Measurements from ENCODE around the gene CACTIN.

The CACTIN gene

GRCh38 chr19:3660493-3661219, 34.1 kb upstream of the CACTIN start:
- Histone ChIP-seq H3K27me3 (ENCODE audit: control insufficient read depth in 1 of 2, insufficient read depth in 2 of 2, low read length in 2 of 2) (no peaks in the 10 kb centered on the region), H3K4me3 (ENCODE audit: low read length in 2 of 2) (no peak overlapping the region), H3K9me3 (ENCODE audit: control insufficient read depth in 2 of 2, low read length in 2 of 2) (no peaks in the 10 kb centered on the region), H3K27ac (ENCODE audit: low read length) (no peak overlapping the region), H3K9ac (ENCODE audit: low read length in 2 of 2) (no peak overlapping the region), H3K36me3 (ENCODE audit: control insufficient read depth in 2 of 2, insufficient read depth in 2 of 2, low read length in 2 of 2) (peaks cover 46 to 63% of the 10 kb centered on the region in 2 donors), H3K4me1 (ENCODE audit: control insufficient read depth, insufficient read depth, low read length) (peaks cover 2% of the 10 kb centered on the region)

DNA sequence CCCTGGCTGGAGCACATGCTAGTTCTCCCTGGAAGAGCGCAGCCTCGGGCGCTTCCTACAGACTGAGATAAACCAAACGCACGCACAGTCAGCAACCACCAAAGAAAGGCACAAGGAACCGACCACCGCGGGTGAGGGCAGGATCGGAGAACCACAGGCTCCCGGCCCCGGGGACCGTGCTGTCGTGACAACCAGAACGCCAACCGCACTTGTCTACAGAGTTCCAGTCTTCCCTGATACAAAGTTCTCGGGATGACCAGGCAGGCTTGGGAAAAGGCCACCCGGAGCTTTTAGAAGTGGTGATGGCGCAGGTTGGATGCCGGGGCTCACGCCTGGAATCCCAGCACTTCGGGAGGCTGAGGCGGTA, 33.1 kb upstream of the CACTIN start:
- no peak overlapping the region for H3K9ac ChIP-seq (ENCODE audit: low read length in 2 of 2)
- no peak overlapping the region for H3K4me3 ChIP-seq (ENCODE audit: low read length in 2 of 2)
- H3K27me3 ChIP-seq (ENCODE audit: control insufficient read depth in 1 of 2, insufficient read depth in 2 of 2, low read length in 2 of 2): no peaks in the 10 kb centered on the region
- H3K27ac ChIP-seq (ENCODE audit: low read length): no peak overlapping the region
- H3K9me3 ChIP-seq (ENCODE audit: control insufficient read depth in 2 of 2, low read length in 2 of 2): no peaks in the 10 kb centered on the region
- H3K36me3 ChIP-seq (ENCODE audit: control insufficient read depth in 2 of 2, insufficient read depth in 2 of 2, low read length in 2 of 2): peaks cover 46 to 66% of the 10 kb centered on the region in 2 donors
- no peaks in the 10 kb centered on the region for H3K4me1 ChIP-seq (ENCODE audit: control insufficient read depth, insufficient read depth, low read length)

GRCh38 chr19:3658870-3659745, 32.5 kb upstream of the CACTIN start:
- no peaks in the 10 kb centered on the region for H3K4me1 ChIP-seq (ENCODE audit: control insufficient read depth, insufficient read depth, low read length)
- peaks cover 45 to 60% of the 10 kb centered on the region in 2 donors for H3K36me3 ChIP-seq (ENCODE audit: control insufficient read depth in 2 of 2, insufficient read depth in 2 of 2, low read length in 2 of 2)
- H3K9ac ChIP-seq (ENCODE audit: low read length in 2 of 2): no peak overlapping the region
- H3K27ac ChIP-seq (ENCODE audit: low read length): no peak overlapping the region
- no peaks in the 10 kb centered on the region for H3K9me3 ChIP-seq (ENCODE audit: control insufficient read depth in 2 of 2, low read length in 2 of 2)
- H3K4me3 ChIP-seq (ENCODE audit: low read length in 2 of 2): no peak overlapping the region
- no peaks in the 10 kb centered on the region for H3K27me3 ChIP-seq (ENCODE audit: control insufficient read depth in 1 of 2, insufficient read depth in 2 of 2, low read length in 2 of 2)

DNA sequence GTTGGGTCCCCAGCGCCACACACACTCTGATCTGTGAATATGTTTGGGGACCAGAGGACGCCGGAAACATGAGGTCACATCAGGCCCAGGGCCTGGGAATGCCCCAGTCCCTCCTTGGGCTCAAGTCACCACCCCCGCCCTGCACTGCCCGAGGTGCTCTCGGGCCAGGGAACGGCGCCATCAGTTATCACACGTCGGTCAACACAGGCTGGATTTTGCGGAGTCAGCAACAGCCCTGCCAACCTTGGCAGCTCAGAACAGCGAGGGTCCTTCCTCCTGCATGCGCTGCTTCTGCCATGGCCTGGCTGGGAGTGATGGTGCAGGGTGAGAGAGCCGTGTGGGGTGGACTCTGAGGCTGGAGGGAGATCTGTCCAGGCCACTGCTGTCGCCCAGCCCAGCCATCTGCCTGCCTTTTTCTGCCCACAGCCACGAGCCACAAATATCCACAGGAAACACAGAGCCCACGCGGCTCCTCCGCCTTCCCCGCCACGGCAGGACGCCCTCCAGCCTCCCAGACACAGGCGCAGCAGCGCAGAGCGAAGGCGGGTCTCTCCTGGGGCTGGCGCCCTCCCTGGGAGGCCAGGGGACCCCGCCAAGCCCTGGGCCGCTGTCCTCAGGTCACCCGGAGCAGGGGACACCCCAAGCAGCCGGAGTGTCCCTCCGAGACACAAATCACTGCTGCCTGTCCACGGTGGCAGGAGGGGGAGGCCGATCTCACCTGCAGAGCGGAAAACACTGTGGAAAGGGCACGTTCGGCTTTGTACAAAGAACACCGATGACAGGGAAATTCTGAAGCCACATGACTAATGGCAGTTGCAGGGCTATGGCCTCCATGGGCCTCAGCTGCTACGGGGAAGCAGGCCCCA, 31.6 kb upstream of the CACTIN start:
- H3K27me3 ChIP-seq (ENCODE audit: control insufficient read depth in 1 of 2, insufficient read depth in 2 of 2, low read length in 2 of 2): no peaks in the 10 kb centered on the region
- H3K27ac ChIP-seq (ENCODE audit: low read length): no peak overlapping the region
- H3K9ac ChIP-seq (ENCODE audit: low read length in 2 of 2): no peak overlapping the region
- peaks cover 43 to 58% of the 10 kb centered on the region in 2 donors for H3K36me3 ChIP-seq (ENCODE audit: control insufficient read depth in 2 of 2, insufficient read depth in 2 of 2, low read length in 2 of 2)
- H3K4me1 ChIP-seq (ENCODE audit: control insufficient read depth, insufficient read depth, low read length): no peaks in the 10 kb centered on the region
- H3K9me3 ChIP-seq (ENCODE audit: control insufficient read depth in 2 of 2, low read length in 2 of 2): no peaks in the 10 kb centered on the region
- H3K4me3 ChIP-seq (ENCODE audit: low read length in 2 of 2): no peak overlapping the region

GRCh38 chr19:3657395-3657769, 30.8 kb upstream of the CACTIN start:
- Histone ChIP-seq H3K9me3 (ENCODE audit: control insufficient read depth in 2 of 2, low read length in 2 of 2) (no peaks in the 10 kb centered on the region), H3K27ac (ENCODE audit: low read length) (no peak overlapping the region), H3K36me3 (ENCODE audit: control insufficient read depth in 2 of 2, insufficient read depth in 2 of 2, low read length in 2 of 2) (peaks cover 51 to 62% of the 10 kb centered on the region in 2 donors), H3K27me3 (ENCODE audit: control insufficient read depth in 1 of 2, insufficient read depth in 2 of 2, low read length in 2 of 2) (no peaks in the 10 kb centered on the region), H3K4me1 (ENCODE audit: control insufficient read depth, insufficient read depth, low read length) (no peaks in the 10 kb centered on the region), H3K4me3 (ENCODE audit: low read length in 2 of 2) (no peak overlapping the region), H3K9ac (ENCODE audit: low read length in 2 of 2) (no peak overlapping the region)

DNA sequence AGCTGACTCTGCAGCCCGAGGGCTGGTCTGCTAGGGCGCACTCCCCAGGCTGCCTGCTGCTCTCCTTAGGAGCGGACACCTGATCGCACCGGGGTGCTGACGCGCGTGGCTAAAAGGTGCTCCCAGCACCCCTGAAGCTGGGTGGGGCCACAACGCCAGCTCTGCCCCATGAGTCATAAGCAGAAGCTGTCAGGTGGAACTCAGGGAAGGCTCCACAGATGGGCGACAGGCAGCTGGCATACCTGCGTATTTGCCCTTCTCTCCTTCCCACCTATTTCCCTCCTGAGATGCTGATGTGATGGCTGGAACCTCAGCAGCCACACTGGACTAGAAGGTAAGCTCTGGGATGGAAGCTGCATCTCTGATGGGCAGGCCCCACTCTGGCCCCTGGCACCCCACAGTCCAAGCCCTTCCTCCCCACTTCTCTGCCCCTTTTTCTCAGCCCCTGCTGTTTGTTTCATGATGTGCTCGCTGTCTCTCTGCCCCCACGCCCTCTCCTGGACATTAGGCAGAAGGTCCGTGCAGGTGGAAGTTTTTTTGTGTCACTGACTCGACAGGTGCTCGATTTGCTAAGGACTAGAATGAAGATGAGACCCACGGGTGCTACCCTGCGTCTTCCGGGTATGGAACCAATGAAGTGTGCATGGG, 30.3 kb upstream of the CACTIN start:
- Histone ChIP-seq H3K4me1 (ENCODE audit: control insufficient read depth, insufficient read depth, low read length) (no peaks in the 10 kb centered on the region), H3K9me3 (ENCODE audit: control insufficient read depth in 2 of 2, low read length in 2 of 2) (no peaks in the 10 kb centered on the region), H3K4me3 (ENCODE audit: low read length in 2 of 2) (no peak overlapping the region), H3K27me3 (ENCODE audit: control insufficient read depth in 1 of 2, insufficient read depth in 2 of 2, low read length in 2 of 2) (no peaks in the 10 kb centered on the region), H3K9ac (ENCODE audit: low read length in 2 of 2) (no peak overlapping the region), H3K27ac (ENCODE audit: low read length) (no peak overlapping the region), H3K36me3 (ENCODE audit: control insufficient read depth in 2 of 2, insufficient read depth in 2 of 2, low read length in 2 of 2) (peaks cover 55 to 65% of the 10 kb centered on the region in 2 donors)

DNA sequence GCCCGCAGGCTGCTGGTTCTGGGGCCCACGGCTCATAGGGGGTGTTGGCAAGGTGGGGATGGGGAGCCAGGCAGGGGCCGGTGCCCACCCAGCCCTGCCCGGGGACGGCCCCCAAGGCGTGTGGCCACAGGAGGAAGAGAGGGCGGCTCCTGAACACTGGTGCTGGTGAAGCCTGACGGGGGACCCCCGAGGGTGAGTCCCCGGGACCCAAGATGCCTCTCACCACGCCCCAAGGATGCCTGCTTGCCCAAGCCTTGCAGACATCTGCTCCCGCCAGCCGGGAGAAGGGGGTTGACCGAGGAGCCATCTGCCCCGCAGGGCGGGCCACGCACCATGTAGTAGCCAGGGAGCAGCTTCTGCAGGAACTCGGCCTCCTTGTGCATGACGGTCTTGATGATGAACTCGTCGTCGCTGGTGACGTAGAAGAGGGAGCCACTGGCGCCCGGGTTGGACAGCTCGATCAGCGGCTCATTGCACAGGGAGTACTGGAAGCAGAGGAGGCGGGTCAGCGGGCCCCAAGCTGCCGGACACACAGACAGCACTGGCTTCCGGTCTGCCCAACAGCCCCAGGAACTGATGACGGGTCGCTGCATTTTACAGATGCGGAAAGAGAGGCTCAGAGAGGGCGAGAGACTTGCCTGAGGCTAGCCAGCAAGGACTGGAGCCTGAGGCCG, 29.6 kb upstream of the CACTIN start:
- H3K36me3 ChIP-seq (ENCODE audit: control insufficient read depth in 2 of 2, insufficient read depth in 2 of 2, low read length in 2 of 2): peaks cover 54 to 65% of the 10 kb centered on the region in 2 donors
- H3K9me3 ChIP-seq (ENCODE audit: control insufficient read depth in 2 of 2, low read length in 2 of 2): no peaks in the 10 kb centered on the region
- no peaks in the 10 kb centered on the region for H3K27me3 ChIP-seq (ENCODE audit: control insufficient read depth in 1 of 2, insufficient read depth in 2 of 2, low read length in 2 of 2)
- no peak overlapping the region for H3K9ac ChIP-seq (ENCODE audit: low read length in 2 of 2)
- no peak overlapping the region for H3K27ac ChIP-seq (ENCODE audit: low read length)
- no peak overlapping the region for H3K4me3 ChIP-seq (ENCODE audit: low read length in 2 of 2)
- no peaks in the 10 kb centered on the region for H3K4me1 ChIP-seq (ENCODE audit: control insufficient read depth, insufficient read depth, low read length)

- peaks cover 51 to 64% of the 10 kb centered on the region in 2 donors for H3K36me3 ChIP-seq (ENCODE audit: control insufficient read depth in 2 of 2, insufficient read depth in 2 of 2, low read length in 2 of 2)
- no peaks in the 10 kb centered on the region for H3K4me1 ChIP-seq (ENCODE audit: control insufficient read depth, insufficient read depth, low read length)
Observed at GRCh38 chr19:3655402-3656072, 28.9 kb upstream of the CACTIN start.

DNA sequence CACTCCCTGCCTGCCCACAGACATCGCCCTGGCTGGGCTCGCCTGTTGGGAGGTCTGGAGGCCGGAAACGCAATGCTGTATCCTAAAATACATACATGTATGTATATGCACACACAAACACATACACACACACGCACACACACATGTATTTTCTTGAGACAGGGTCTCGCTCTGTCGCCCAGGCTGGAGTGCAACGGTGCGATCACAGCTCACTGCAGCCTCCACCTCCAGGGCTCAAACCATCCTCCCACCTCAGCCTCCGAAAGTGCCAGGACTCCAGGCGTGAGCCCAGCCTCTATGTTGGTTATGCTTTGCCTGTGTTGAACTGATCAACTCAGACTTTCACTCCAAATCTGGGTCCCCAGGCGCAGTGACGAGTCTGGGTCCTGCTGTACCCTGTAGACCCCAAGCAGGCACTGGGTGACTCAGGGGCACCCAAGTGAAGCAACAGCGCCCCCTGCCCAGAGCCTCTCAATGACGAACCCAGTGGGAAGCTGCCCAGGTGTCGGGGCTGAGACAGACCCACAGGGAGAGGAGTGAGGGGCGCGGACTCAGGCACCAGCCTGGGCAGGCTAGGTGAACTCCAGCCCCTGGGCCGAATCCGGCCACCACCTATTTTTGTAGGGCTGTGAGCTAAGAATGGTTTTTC, 27.4 kb upstream of the CACTIN start:
- H3K27me3 ChIP-seq (ENCODE audit: control insufficient read depth in 1 of 2, insufficient read depth in 2 of 2, low read length in 2 of 2): no peaks in the 10 kb centered on the region
- no peaks in the 10 kb centered on the region for H3K4me1 ChIP-seq (ENCODE audit: control insufficient read depth, insufficient read depth, low read length)
- no peak overlapping the region for H3K4me3 ChIP-seq (ENCODE audit: low read length in 2 of 2)
- no peaks in the 10 kb centered on the region for H3K9me3 ChIP-seq (ENCODE audit: control insufficient read depth in 2 of 2, low read length in 2 of 2)
- no peak overlapping the region for H3K9ac ChIP-seq (ENCODE audit: low read length in 2 of 2)
- H3K36me3 ChIP-seq (ENCODE audit: control insufficient read depth in 2 of 2, insufficient read depth in 2 of 2, low read length in 2 of 2): peaks cover 46 to 60% of the 10 kb centered on the region in 2 donors
- H3K27ac ChIP-seq (ENCODE audit: low read length): no peak overlapping the region

More at GRCh38 chr19:3655402-3656072, 28.9 kb upstream of the CACTIN start:
- Histone ChIP-seq H3K9me3 (ENCODE audit: control insufficient read depth in 2 of 2, low read length in 2 of 2) (no peaks in the 10 kb centered on the region), H3K4me3 (ENCODE audit: low read length in 2 of 2) (no peak overlapping the region), H3K27me3 (ENCODE audit: control insufficient read depth in 1 of 2, insufficient read depth in 2 of 2, low read length in 2 of 2) (no peaks in the 10 kb centered on the region), H3K9ac (ENCODE audit: low read length in 2 of 2) (no peak overlapping the region), H3K27ac (ENCODE audit: low read length) (no peak overlapping the region)
